HuH-7 (cell line): ENCODE measurements around the gene LSM10.

Experiments used
- DNase-seq: peaks from one replicate; pipeline ENCODE4 v3.0.0; 2011; ENCODE audit warnings: low spot score

LSM10 gene

GRCh38 chr1:36383240-36383639 lies 14.5 kb downstream of the LSM10 start:
- DNase-seq, result no peak

DNA sequence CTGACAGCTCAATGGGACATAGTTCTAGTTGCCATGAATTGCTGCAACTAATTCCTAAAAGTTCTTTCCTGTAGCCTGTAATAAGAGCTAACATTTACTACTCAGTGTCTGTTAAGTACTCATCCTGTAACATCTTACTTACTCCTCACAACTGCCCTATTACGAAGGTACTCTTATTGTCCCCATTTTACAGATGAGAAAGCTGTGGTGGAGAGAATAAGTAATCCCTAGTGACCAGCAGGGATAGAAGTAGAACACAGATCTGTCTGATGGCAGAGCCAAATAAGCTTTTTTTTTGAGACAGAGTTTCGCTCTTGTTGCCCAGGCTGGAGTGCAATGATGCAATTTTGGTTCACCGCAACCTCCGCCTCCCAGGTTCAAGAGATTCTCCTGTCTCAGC lies 15.0 kb downstream of the LSM10 start:
- DNase-seq, result no peak

DNA sequence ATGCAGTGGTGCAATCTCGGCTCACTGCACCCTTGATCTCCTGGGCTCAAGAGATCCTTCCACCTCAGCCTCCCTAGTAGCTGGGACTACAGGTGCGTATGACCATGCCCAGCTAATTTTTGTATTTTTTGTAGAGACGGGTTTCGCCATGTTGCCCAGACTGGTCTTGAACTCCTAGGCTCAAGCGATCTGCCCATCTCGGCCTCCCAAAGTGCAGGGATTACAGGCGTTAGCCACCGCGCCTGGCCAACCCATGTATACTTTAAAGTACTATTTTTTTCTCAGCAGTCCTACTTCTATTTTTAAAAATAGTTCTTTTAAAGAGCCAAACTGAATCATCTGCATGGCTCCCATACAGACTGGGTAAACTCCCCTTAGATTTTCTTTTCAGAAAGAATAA lies 15.5 kb downstream of the LSM10 start:
- no peak for DNase-seq

DNA sequence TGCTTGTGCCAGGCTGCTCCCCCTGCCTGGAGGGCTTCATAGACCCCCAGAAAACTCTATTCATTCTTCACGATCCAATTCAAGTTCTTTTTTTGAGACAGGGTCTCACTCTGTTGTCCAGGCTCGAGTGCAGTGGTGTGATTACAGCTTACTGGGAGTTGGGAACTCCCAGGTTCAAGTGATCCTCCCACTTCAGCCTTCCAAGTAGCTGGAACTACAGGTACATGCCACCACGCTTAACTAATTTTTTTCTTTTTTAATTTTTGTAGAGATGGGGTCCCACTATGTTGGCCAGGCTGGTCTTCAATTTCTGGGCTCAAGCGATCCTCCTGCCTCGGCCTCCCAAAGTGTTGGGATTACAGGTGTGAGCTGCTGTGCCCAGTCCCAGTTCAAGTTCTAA lies 16.3 kb downstream of the LSM10 start:
- no peak for DNase-seq

DNA sequence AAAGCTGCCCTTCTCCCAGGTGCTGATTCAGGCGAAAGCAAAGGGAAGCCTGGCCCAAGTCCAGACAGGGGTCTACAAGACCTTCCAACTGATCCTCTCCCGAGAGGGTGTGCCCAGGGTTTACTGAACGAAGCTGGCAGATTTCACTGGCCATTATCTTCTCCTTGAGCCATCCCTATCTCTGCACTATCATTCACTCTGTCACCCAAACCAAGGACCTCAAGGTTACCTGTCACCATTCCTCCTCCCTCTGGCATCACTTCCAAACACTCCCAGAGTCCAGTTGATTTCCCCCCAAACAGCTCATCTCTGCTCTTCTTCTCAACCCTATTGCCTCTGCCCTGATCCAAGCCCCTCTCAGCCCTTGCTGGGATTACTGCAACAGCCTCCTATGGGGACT lies 16.9 kb downstream of the LSM10 start:
- DNase-seq, result no peak

GRCh38 chr1:36380143-36380619 lies 17.5 kb downstream of the LSM10 start:
- DNase-seq, result no peak

GRCh38 chr1:36377791-36378492 lies 19.8 kb downstream of the LSM10 start:
- no peak for DNase-seq

GRCh38 chr1:36372617-36373016 lies 25.1 kb downstream of the LSM10 start:
- no peak for DNase-seq

- peak; percentile 87 for DNase-seq
These were observed 28.4 kb downstream of the LSM10 start for GRCh38 chr1:36369061-36369861.

DNA sequence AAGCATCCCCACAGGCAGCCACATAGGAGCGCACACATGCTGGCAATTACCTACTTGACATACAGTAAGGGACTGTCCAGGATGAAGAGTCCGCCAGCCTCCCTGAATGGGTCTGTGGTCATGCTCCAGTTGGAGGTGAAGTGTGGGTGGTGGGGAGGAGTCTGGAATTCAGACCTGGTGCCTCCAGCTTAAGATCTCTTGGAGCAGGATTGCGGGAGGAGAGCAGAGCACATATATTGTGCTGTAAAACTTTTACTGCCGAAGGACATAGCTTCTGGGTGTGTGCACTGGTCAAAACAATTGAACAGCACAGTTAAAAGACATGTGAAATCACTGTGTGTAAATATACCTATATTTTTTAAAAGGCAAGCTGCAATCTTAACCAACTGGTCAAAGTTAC lies 29.9 kb downstream of the LSM10 start:
- DNase-seq, result no peak

DNA sequence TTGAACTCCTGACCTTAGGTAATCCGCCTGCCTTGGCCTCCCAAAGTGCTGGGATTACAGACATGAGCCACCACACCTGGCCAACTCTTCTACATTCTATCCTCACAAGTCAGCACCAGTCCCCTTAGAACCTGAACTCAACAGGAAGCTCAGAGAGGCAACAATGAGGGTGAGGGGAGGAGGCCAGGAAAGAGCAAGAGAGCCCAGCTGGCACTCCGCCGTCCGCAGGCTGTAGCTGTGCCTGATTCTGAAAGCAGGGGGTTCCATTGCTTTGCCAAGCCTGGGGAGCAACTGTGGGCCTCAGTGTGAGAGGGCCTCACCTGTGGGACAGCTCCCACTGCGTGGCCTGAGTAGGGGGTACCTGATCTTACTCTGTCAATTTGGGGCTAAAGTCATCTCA lies 30.6 kb downstream of the LSM10 start:
- no peak for DNase-seq

DNA sequence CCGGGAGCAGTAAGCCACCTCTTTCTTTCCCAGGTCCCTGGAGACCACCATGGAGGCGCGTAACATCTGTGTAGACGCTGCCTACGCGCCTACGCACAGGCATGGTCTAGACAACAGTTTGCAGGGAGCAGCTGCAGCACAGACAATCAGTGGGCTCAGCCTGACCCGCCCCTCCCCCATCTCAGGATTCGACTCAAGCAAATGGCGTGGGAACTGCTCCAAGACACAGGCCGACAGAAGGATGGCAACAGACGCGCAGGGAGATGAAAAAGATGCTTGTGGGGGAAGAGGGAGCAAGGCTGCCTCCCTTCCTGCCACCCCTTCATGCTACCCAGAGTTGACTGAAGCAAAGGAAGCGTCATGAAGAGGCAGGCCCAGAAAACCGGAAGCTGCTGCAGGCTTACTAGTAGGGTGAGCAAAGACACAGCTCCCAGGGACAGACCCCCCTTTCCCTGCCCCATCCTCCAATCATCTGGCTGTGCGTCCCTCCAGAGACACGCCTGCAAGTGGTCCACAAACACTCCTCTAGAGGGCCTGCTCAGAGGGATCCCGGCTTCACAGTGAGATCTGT lies 31.5 kb downstream of the LSM10 start:
- no peak for DNase-seq

- no peak for DNase-seq
These were observed 32.3 kb downstream of the LSM10 start for GRCh38 chr1:36365381-36365780.

DNA sequence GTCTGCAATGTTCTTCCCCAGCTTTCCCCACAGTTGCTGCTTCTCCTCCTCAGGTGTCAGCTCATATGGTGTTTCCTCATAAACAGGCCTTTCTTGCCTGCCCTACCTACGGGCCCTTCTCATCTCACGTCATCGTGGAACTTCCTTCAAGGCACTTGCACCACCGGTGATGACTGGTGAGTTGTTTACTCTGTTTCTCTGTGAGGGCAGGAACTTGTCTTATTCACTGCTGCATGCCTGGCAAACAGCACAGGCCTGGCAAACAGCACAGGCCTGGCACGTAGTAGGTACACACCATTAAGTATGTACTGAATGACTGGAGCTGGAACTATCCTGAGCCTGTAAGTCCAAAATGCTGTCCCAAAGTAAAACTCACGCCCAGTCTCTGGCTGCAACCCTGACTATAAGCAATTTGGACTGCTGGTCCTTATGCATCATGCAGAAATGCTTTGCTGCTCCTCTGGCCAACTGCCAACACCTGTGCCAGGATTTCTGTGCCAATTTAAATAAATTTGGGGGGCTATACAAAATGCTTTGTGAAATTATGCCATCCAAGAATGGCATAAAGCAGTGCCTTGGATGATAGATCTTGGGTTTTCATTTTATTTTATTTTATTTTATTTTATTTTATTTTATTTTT lies 37.7 kb downstream of the LSM10 start:
- no peak for DNase-seq

GRCh38 chr1:36359383-36359782 lies 38.3 kb downstream of the LSM10 start:
- DNase-seq, result no peak

GRCh38 chr1:36358514-36359084 lies 39.1 kb downstream of the LSM10 start:
- no peak for DNase-seq

- no peak for DNase-seq
These were observed 41.9 kb downstream of the LSM10 start for GRCh38 chr1:36355811-36356210.

DNA sequence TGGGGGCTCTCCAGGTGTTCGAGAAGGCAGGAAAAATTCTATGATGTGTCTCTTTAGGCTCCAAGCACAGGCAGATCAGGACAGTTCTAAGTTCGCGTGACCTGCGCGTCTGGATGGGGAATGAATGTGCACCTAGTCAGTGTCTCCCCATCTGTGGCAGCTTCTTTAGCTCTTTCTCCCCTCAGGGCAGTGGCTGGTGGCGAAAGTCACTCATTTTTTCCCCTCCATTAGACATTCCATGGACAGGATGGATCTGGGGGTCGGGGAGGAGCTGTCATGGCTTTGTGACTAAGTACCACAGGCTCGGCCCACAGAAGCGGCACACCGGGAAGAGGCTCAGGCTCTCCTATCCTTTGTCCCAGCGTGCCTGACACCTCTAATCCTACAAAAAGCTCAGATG lies 43.2 kb downstream of the LSM10 start:
- DNase-seq, result no peak

GRCh38 chr1:36352910-36353878 lies 44.5 kb downstream of the LSM10 start:
- DNase-seq, result no peak

DNA sequence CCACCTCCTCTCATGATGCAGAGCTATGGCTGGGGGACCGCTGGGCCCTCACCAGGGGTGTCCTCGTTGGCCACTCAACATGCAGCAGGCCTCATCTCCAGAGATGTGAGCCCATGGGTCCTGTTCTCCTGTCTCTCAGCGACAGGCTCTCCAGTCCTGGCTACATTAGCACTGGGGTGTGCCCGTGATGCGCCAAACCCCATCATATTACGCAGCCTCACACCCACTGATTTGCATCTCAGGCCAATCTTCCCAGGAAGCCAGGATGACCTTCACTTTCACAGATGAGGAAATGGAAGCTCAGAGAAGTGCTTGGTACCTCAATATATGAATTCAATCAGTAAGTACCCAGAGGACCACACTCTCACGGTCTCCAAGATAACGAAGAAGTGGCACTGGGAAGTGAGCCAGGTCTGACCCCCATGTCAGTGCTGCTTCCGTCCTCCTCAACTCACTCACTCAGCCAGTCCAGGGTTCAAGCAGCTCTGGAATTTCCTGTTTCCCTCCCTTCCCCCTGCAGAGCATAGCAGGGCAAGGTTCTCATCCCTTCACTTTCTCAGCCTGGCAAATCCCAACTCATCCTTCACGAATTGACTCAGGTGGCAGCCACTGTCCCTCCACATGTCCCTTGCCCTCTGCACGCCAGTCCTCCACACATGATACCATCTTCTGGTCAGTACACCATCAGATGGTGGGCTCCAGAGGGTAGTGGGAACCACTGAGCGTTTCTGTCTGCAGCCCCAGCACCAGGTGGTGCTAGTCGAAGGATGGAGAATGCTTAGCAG lies 45.4 kb downstream of the LSM10 start:
- no peak for DNase-seq
